H9 (cell line): ENCODE data around the gene OR56A4. TPM values are rescaled to one million over a fixed set of nuclear protein-coding genes. Genes with fewer than 3 reads are reported as not detected.

Source experiments
- DNase-seq: peaks from one replicate; pipeline ENCODE4 v3.0.0-alpha.2; 2017
- H2AFZ ChIP-seq: one replicate; pipeline ENCODE4 v1.6.1; 2013; ENCODE audit warnings: mild to moderate bottlenecking, low read length, control low read depth, moderate library complexity
- H2AK5ac ChIP-seq: 2 replicates; pipeline ENCODE4 v1.6.1; 2013; ENCODE audit warnings: low read length, control low read depth, mixed read lengths; ENCODE audit not compliant: insufficient read length
- H2BK120ac ChIP-seq: one replicate; pipeline ENCODE4 v1.6.1; 2013; ENCODE audit warnings: low read depth, mild to moderate bottlenecking, low read length, control low read depth, inconsistent platforms; ENCODE audit not compliant: poor library complexity, severe bottlenecking
- H2BK12ac ChIP-seq: 2 replicates; pipeline ENCODE4 v1.6.1; 2013; ENCODE audit warnings: low read length, control low read depth, mixed read lengths, low read depth; ENCODE audit not compliant: insufficient read length
- H2BK15ac ChIP-seq: 2 replicates; pipeline ENCODE4 v1.6.1; 2013; ENCODE audit warnings: low read depth, low read length, control low read depth
- H2BK20ac ChIP-seq: one replicate; pipeline ENCODE4 v1.6.1; 2013; ENCODE audit warnings: low read depth, mild to moderate bottlenecking, low read length, control low read depth, inconsistent platforms; ENCODE audit not compliant: poor library complexity, severe bottlenecking
- H2BK5ac ChIP-seq: 2 replicates; pipeline ENCODE4 v1.6.1; 2013; ENCODE audit warnings: low read length, control low read depth, mixed read lengths; ENCODE audit not compliant: insufficient read length
- H3K14ac ChIP-seq: 2 replicates; pipeline ENCODE4 v1.6.1; 2013; ENCODE audit warnings: low read length, control low read depth; ENCODE audit not compliant: insufficient read depth
- H3K18ac ChIP-seq: 2 replicates; pipeline ENCODE4 v1.6.1; 2013; ENCODE audit warnings: low read depth, mild to moderate bottlenecking, mixed read lengths, low read length, control low read depth; ENCODE audit not compliant: insufficient read length
- H3K23ac ChIP-seq: 2 replicates; pipeline ENCODE4 v1.6.1; 2013; ENCODE audit warnings: low read length, control low read depth, mixed read lengths, low read depth; ENCODE audit not compliant: insufficient read length
- H3K23me2 ChIP-seq: 2 replicates; pipeline ENCODE4 v1.6.1; 2013; ENCODE audit warnings: low read depth, mild to moderate bottlenecking, mixed read lengths, low read length, control low read depth; ENCODE audit not compliant: insufficient read length, poor library complexity, severe bottlenecking
- H3K27ac ChIP-seq: 2 replicates; pipeline ENCODE4 v1.5.1; 2013; ENCODE audit warnings: low read length, control low read depth, mixed read lengths, low read depth; ENCODE audit not compliant: insufficient read length
- H3K27me3 ChIP-seq: 2 replicates; pipeline ENCODE4 v1.6.1; 2013; ENCODE audit warnings: low read length, control low read depth, inconsistent platforms; ENCODE audit not compliant: insufficient read depth
- H3K4ac ChIP-seq: 2 replicates; pipeline ENCODE4 v1.6.1; 2013; ENCODE audit warnings: low read depth, mild to moderate bottlenecking, control low read depth, inconsistent platforms, low read length, moderate library complexity
- H3K4me1 ChIP-seq: 2 replicates; pipeline ENCODE4 v1.6.1; 2013; ENCODE audit warnings: low read length, control low read depth, inconsistent platforms; ENCODE audit not compliant: insufficient read depth
- H3K4me2 ChIP-seq: 2 replicates; pipeline ENCODE4 v1.6.1; 2013; ENCODE audit warnings: low read length, control low read depth, mixed read lengths; ENCODE audit not compliant: insufficient read length, insufficient read depth
- H3K56ac ChIP-seq: 2 replicates; pipeline ENCODE4 v1.6.1; 2013; ENCODE audit warnings: low read depth, mild to moderate bottlenecking, mixed read lengths, low read length, control low read depth; ENCODE audit not compliant: insufficient read length
- H3K79me1 ChIP-seq: 2 replicates; pipeline ENCODE4 v1.6.1; 2013; ENCODE audit warnings: low read depth, mild to moderate bottlenecking, moderate library complexity, low read length, control low read depth, inconsistent platforms; ENCODE audit not compliant: insufficient read depth, poor library complexity, severe bottlenecking
- H3K79me2 ChIP-seq: 2 replicates; pipeline ENCODE4 v1.6.1; 2013; ENCODE audit warnings: low read length, control low read depth, inconsistent platforms; ENCODE audit not compliant: insufficient read depth
- H3K9ac ChIP-seq: 2 replicates; pipeline ENCODE4 v1.6.1; 2013; ENCODE audit warnings: low read length, control low read depth, mixed read lengths; ENCODE audit not compliant: insufficient read length; ENCODE audit errors: extremely low read depth
- H3K9me3 ChIP-seq: one replicate; pipeline ENCODE4 v1.6.1; 2013; ENCODE audit warnings: low read depth, low read length, inconsistent platforms; ENCODE audit not compliant: control insufficient read depth
- H3T11ph ChIP-seq: one replicate; pipeline ENCODE4 v1.6.1; 2013; ENCODE audit warnings: mild to moderate bottlenecking, low read length, control low read depth, inconsistent platforms
- H4K20me1 ChIP-seq: one replicate; pipeline ENCODE4 v1.6.1; 2013; ENCODE audit not compliant: control insufficient read depth, insufficient read length, insufficient read depth
- H4K5ac ChIP-seq: 2 replicates; pipeline ENCODE4 v1.6.1; 2013; ENCODE audit warnings: low read depth, mild to moderate bottlenecking, mixed read lengths, low read length, control low read depth; ENCODE audit not compliant: insufficient read length
- H4K8ac ChIP-seq: replicated peaks from 2 replicates; pipeline ENCODE4 v1.6.1; 2013; ENCODE audit warnings: low read length, control low read depth, mixed read lengths, low read depth; ENCODE audit not compliant: insufficient read length
- H4K91ac ChIP-seq: 2 replicates; pipeline ENCODE4 v1.6.1; 2013; ENCODE audit warnings: low read depth, mild to moderate bottlenecking, moderate library complexity, mixed read lengths, low read length, control low read depth; ENCODE audit not compliant: insufficient read length
- H3K27ac Mint-ChIP-seq, 3 experiments: 2 replicates in 2 of 3; 3 replicates in 1 of 3; pipeline ENCODE4 v1.8.0; 2020 to 2021; ENCODE audit warnings: mixed read lengths in 3 of 3, mild to moderate bottlenecking in 1 of 3, moderate library complexity in 1 of 3
- H3K27me3 Mint-ChIP-seq: 2 replicates; pipeline ENCODE4 v1.8.0; 2021; ENCODE audit warnings: low read depth, mild to moderate bottlenecking, moderate library complexity, mixed read lengths
- H3K36me3 Mint-ChIP-seq, 3 experiments: 2 replicates in 2 of 3; 3 replicates in 1 of 3; pipeline ENCODE4 v1.8.0; 2020 to 2021; ENCODE audit warnings: low read depth in 3 of 3, mixed read lengths in 3 of 3; ENCODE audit not compliant: insufficient read depth in 1 of 3
- H3K4me1 Mint-ChIP-seq, 2 experiments: 2 replicates each; pipeline ENCODE4 v1.8.0; 2020; ENCODE audit warnings: mixed read lengths in 2 of 2
- H3K4me3 Mint-ChIP-seq, 2 experiments: 2 replicates in 1 of 2; 3 replicates in 1 of 2; pipeline ENCODE4 v1.8.0; 2020 to 2021; ENCODE audit warnings: mild to moderate bottlenecking in 2 of 2, mixed read lengths in 2 of 2, moderate library complexity in 1 of 2
- H3K9me3 Mint-ChIP-seq, 2 experiments: 2 replicates in 1 of 2; 3 replicates in 1 of 2; pipeline ENCODE4 v1.8.0; 2020; ENCODE audit warnings: mild to moderate bottlenecking in 2 of 2, mixed read lengths in 2 of 2, moderate library complexity in 1 of 2
- CTCF ChIP-seq: fragments of 200-600 bp; sonication (generic); conservative IDR thresholded peaks from 3 replicates; pipeline ENCODE4 v1.8.0; 2021; ENCODE audit warnings: antibody characterized with exemption, mild to moderate bottlenecking
- WGBS: extraction: QIAGEN DNeasy Blood & Tissue Kit; methylation state at CpG from one replicate; pipeline ENCODE4 v1.1.7; 2013; ENCODE audit warnings: missing lambda C conversion rate, low lambda C conversion rate, mixed read lengths; ENCODE audit not compliant: insufficient read length; ENCODE audit errors: extremely low coverage; 5-methylcytosine and 5-hydroxymethylcytosine counted together
- total RNA-seq: library from RNA; stranded (reverse); gene quantifications from 2 replicates; pipeline ENCODE4 v1.2.1, GENCODE V29; 2021

Gene OR56A4
- total RNA-seq, 1 experiment from 2014 or later: not detected

- no peaks in the 10 kb centered on the region for H3K27me3 ChIP-seq
- no peak overlapping the region for H4K91ac ChIP-seq
- H3K4me1 ChIP-seq: no peaks in the 10 kb centered on the region
- no peaks in the 10 kb centered on the region for H3K9me3 ChIP-seq
- no peak overlapping the region for H3K4ac ChIP-seq
- H3K14ac ChIP-seq: no peak overlapping the region
- no peak overlapping the region for H3K4me2 ChIP-seq
- H2BK12ac ChIP-seq: no peak overlapping the region
- no peak overlapping the region for H3T11ph ChIP-seq
- H3K56ac ChIP-seq: no peak overlapping the region
- no peak overlapping the region for H2BK15ac ChIP-seq
- H4K8ac ChIP-seq: no peak overlapping the region
- no peak for DNase-seq
- H4K5ac ChIP-seq: no peak overlapping the region
- H3K4me3 Mint-ChIP-seq: no peak overlapping the region
- no peak overlapping the region for H3K18ac ChIP-seq
- WGBS: no CpG with 5 or more reads among the region's 3 CpGs
- no peak overlapping the region for H2AK5ac ChIP-seq
- no peaks in the 10 kb centered on the region for H3K79me1 ChIP-seq
- no peak overlapping the region for H3K23ac ChIP-seq
- TF ChIP-seq CTCF: no peak
- no peak overlapping the region for H3K27ac ChIP-seq
- no peaks in the 10 kb centered on the region for H3K36me3 Mint-ChIP-seq
- no peak overlapping the region for H2AFZ ChIP-seq
- no peaks in the 10 kb centered on the region for H3K23me2 ChIP-seq
- H3K27ac Mint-ChIP-seq: no peak overlapping the region; a peak in 1 of 7 replicates
- no peaks in the 10 kb centered on the region for H4K20me1 ChIP-seq
- H3K9me3 Mint-ChIP-seq: no peaks in the 10 kb centered on the region
- peaks cover 10 to 18% of the 10 kb centered on the region in 2 experiments for H3K4me1 Mint-ChIP-seq
- no peak overlapping the region for H2BK20ac ChIP-seq
- H2BK120ac ChIP-seq: no peak overlapping the region
- H2BK5ac ChIP-seq: no peak overlapping the region
- H3K79me2 ChIP-seq: no peaks in the 10 kb centered on the region
- no peak overlapping the region for H3K9ac ChIP-seq
- no peaks in the 10 kb centered on the region; the same call in 1 of the 2 replicates for H3K27me3 Mint-ChIP-seq
Observed at GRCh38 chr11:6052374-6052773, 45.6 kb upstream of the OR56A4 start.
